Medulla oblongata (tissue), 1 donor: ENCODE results near the gene ADM2.
"Not testable (repeated sequence)": the region's sequence is repeated elsewhere in the genome, so short reads cannot be mapped to it uniquely, and the experiment has no call there.

ENCODE experiments used
- DNase-seq: peaks from one replicate; pipeline ENCODE4 v3.0.0-alpha.2; 2015; ENCODE audit errors: extremely low spot score

The ADM2 gene, protein sequence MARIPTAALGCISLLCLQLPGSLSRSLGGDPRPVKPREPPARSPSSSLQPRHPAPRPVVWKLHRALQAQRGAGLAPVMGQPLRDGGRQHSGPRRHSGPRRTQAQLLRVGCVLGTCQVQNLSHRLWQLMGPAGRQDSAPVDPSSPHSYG

DNA sequence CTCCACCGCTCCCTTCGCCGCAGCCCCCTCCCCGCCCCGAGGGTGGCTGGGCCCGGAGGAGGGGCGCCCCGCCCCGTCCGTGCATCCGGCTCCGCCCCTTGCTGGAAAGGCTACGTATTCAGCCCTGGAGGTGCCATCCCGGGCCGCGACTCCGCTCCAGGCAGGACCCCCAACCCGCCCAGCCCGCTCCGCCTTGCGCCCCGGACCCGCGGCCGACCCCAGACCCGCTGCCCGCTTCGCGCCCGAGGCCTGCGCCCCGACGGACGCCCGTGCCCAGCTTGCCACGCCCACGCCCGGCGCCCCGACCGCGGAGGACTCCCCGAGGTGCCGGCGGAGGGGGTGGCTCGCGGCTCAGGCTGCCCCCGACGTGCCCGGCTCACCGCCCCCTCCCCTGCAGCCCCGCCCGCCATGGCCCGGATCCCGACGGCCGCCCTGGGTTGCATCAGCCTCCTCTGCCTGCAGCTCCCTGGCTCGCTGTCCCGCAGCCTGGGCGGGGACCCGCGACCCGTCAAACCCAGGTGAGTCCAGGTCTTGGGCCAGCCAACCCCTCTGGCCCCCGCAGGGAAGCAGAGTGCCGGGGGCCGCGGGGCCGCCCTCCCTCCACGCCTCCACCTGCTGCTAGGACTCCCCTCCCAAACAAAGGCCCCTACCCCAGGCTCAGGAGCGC is at the start of gene ADM2:
ADM2 (plus strand) TSS at position 104 of the 667 bp plus-strand sequence; CDS start at position 409, 305 bp downstream.
- DNase-seq, result no peak

DNA sequence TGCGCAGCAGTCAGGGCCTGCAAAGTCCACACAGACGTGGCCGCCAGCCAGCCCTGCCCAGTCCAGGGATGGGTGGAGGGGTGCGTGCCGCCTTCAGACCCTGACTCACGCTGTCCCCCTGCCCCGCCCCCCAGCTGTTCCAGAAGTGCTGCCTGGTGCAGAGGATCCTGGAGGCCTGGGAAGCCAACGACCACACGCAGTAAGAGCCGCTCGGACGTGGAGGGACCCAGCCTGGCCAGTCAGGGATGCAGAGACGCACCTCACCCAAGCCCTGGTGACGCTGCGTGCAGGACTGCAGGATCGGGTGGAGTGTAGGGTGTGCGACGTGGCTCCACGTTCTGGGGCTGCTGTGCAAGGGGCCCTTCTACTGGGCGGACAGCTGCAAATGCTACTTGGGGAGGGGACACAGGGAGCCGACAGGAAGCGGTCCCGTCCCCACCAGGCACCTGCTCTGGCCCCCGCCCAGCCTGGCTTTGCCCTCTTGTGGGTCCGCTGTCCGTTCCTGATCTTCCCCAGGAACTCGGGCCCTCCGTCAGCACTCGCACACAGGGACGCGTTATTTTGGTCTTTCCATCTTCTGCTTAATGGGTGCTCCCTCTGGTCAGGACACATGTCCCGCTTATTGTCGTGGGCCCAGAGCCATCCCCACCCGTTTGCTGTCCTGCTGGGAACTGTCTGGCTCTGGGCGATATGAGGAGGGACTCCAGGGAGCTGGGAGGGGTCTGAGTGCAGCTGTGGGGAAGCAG is 49.0 kb upstream of the ADM2 start:
- DNase-seq, result no peak

GRCh38 chr22:50432877-50433510 is 48.3 kb upstream of the ADM2 start:
- DNase-seq, result not testable (repeated sequence)

- DNase-seq, result no peak
These were observed 46.5 kb upstream of the ADM2 start for GRCh38 chr22:50434849-50435248.

GRCh38 chr22:50435291-50436014 is 45.9 kb upstream of the ADM2 start:
- no peak for DNase-seq

- DNase-seq, result no peak
These were observed 45.1 kb upstream of the ADM2 start for GRCh38 chr22:50436015-50436830.

DNA sequence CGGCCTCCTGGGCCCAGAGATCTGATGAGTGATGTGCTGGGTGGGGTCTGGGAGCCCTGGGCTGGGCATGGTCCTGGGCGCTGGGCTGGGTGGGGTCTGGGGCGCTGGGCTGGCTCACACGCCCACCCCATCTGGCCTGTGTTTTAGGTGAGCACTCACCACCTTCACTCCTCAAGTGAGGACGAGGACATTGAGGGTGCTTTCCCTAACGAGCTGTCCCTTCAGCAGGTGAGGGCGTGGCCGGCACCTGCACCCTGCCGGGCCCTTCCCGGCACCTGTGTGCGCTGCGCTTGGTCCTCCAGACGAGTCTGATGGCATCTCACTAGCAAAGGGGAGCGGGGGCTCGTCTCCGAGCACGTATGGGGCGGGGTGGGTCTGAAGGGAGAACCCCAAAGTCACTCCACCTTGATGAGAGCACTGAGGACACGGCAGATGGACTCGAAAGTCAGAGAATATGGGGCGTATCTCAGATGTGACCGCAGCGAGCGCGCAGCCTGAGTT is 44.5 kb upstream of the ADM2 start:
- DNase-seq, result no peak

GRCh38 chr22:50437511-50438304 is 43.6 kb upstream of the ADM2 start:
- no peak for DNase-seq

GRCh38 chr22:50438305-50439275 is 42.8 kb upstream of the ADM2 start:
- DNase-seq, result no peak

DNA sequence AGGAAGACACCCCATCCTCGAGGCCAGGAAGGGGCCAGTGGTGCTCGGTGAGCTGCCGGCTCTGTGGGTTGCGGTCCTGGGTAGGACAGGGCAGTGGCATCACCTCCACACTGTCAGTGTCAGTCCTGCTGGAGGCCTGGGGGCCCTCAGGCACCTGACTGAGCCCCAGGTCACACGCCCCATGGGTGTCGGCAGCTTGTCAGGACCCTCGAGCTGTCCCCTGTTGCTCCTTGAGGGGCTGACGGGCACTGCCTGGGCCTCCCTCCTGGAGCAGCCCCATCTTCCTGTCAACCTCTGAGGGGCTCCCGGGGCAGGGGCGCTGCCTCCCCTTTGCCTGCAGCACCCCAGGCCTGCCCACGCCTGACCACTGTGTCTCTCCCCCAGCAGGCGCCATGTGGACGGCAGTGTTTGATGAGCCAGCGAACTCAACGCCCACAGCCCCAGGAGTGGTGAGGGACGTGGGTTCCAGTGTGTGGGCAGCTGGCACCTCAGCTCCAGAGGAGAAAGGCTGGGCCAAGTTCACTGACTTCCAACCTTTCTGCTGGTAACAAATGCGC is 42.0 kb upstream of the ADM2 start:
- no peak for DNase-seq

DNA sequence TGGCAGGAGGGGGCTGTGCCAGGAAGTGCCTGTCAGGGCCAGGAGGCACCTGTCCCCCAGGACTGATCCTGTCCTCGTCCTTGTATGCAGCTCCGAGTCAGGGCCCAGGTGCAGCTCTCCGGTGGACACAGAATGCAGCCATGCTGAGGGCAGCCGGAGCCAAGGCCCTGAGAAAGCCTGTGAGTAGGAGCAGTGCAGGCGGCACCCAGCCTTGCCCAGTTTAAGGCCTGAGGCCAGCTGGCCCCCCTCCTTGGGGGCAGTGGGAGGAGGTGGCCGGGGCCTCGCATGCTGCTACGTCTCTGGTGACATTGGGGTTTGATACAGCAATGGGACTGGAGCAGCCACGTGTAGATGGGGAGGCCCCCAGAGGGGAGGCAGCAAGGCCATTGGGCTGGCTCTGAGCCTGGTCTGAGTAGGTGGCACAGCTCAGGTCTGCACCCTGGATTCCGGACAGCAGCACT is 41.4 kb upstream of the ADM2 start:
- no peak for DNase-seq

GRCh38 chr22:50440544-50441249 is 40.6 kb upstream of the ADM2 start:
- no peak for DNase-seq

DNA sequence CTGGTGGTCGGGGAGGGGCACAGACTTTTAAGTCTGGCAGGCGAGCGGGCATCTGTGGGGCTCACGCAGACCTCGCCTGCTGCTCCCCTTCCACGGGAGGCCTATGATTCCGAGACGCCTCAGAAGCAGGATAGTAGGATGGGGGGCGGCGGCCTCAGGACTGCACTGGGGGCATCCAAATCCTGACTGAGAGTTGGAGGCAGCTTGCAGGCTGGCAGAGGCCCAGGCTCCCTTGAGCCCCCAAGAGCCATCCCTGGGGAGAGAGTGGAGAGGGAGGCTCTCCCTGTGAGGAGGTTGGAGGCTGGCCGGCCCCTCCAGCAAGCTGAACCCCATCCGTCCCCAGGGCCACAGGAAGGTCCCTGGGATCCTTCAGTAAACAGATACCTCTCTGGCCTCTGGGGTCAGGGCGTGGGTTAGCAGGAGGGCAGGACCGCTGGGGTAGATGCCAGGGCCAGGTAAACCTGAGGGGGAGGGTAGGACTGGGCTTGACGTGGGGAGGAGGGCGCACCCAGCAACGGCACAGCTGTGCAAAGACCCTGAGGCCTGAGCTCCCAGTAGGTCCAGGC is 39.8 kb upstream of the ADM2 start:
- no peak for DNase-seq

- DNase-seq, result no peak
These were observed 38.1 kb upstream of the ADM2 start for GRCh38 chr22:50443197-50443596.

- DNase-seq, result no peak
These were observed 37.3 kb upstream of the ADM2 start for GRCh38 chr22:50443801-50444625.

DNA sequence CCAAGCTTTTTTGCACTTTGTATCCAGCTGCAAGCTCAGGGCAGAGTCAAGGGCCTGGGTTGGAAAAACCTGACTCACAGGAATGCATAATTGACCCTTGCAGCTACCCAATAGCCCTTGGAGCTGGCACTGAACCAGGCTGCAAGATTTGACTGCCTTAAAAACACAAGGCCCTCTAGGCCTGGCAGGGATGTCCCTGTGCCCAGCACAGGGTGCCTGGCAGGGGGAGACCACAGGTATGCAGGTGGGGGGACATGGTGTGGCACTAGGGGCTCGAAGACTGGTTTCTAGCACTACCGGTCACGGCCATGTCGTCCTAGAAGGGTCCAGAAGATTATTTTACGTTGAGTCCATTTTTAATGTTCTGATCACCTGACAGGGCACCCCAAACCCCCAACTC is 36.7 kb upstream of the ADM2 start:
- no peak for DNase-seq
